Hepatocyte (in vitro differentiated cells): Measurements from ENCODE around the gene RBM14.
"Not testable (repeated sequence)": the region's sequence is repeated elsewhere in the genome, so short reads cannot be mapped to it uniquely, and the experiment has no call there.

Experiments
- CTCF ChIP-seq: fragments of 200-600 bp; sonication (generic); IDR thresholded peaks from 2 replicates; pipeline ENCODE4 v1.5.1; 2016; ENCODE audit warnings: antibody characterized with exemption, mild to moderate bottlenecking; ENCODE audit not compliant: poor library complexity
- EZH2 ChIP-seq: fragments of 200-600 bp; sonication (generic); IDR thresholded peaks from 2 replicates; pipeline ENCODE4 v1.6.1; 2016; ENCODE audit warnings: antibody characterized with exemption, mild to moderate bottlenecking, borderline replicate concordance
- EZH2phosphoT487 ChIP-seq: fragments of 200-600 bp; sonication (generic); IDR thresholded peaks from one replicate; pipeline ENCODE4 v1.6.1; 2018; ENCODE audit warnings: antibody characterized with exemption, mild to moderate bottlenecking, low read depth, moderate library complexity; ENCODE audit not compliant: unreplicated experiment, severe bottlenecking

GRCh38 chr11:66639814-66640340, 23.4 kb downstream of the RBM14 start:
- not testable (repeated sequence) for TF ChIP-seq EZH2, CTCF, EZH2phosphoT487
